ENCODE data around the gene MORN3. TPM values are rescaled to one million over a fixed set of nuclear protein-coding genes. Genes with fewer than 3 reads are reported as not detected.
"Not testable (repeated sequence)": the region's sequence is repeated elsewhere in the genome, so short reads cannot be mapped to it uniquely, and the experiment has no call there.

MORN3 gene
- polyA plus RNA-seq, 1 donor from 2014 or later, result 3.4 TPM

GRCh38 chr12:121663610-121663929, 5.9 kb downstream of the MORN3 start:
- Histone ChIP-seq H3K36me3 (ENCODE audit: insufficient read depth, low read length) (no peaks in the 10 kb centered on the region), H3K27ac (ENCODE audit: low read length) (no peak overlapping the region), H3K79me2 (replicated peaks; ENCODE audit: insufficient read depth, low read length) (no peaks in the 10 kb centered on the region), H3K9me2 (ENCODE audit: insufficient read depth, low read length) (no peaks in the 10 kb centered on the region), H3K4me2 (ENCODE audit: low read length) (no peak overlapping the region), H3K27me3 (ENCODE audit: insufficient read depth, low read depth, low read length) (no peaks in the 10 kb centered on the region), H4K20me1 (ENCODE audit: insufficient read depth) (no peaks in the 10 kb centered on the region), H3K4me3 (ENCODE audit: low read length) (no peak overlapping the region), H3K9ac (ENCODE audit: low read length) (no peak overlapping the region), H3K9me3 (ENCODE audit: low read length) (no peaks in the 10 kb centered on the region), H3F3A (ENCODE audit: insufficient read depth, low read length, poor library complexity, severe bottlenecking) (no peaks in the 10 kb centered on the region), H2AFZ (ENCODE audit: low read depth, low read length) (no peak overlapping the region)
- TF ChIP-seq TAF1 (IDR thresholded peaks at IDR 0.05; ENCODE audit: low read depth) (no peak), EP300 (conservative IDR thresholded peaks at IDR 0.05; ENCODE audit: poor library complexity, severe bottlenecking) (no peak), MXI1 (conservative IDR thresholded peaks at IDR 0.05; ENCODE audit: poor library complexity, severe bottlenecking) (no peak), RAD21 (conservative IDR thresholded peaks at IDR 0.05) (no peak), SMC3 (conservative IDR thresholded peaks at IDR 0.05; ENCODE audit: poor library complexity) (no peak), POLR2AphosphoS5 (IDR thresholded peaks at IDR 0.05) (no peak), EZH2 (IDR thresholded peaks at IDR 0.05; ENCODE audit: borderline replicate concordance, insufficient read depth, low read length, poor library complexity, severe bottlenecking) (no peak)
- TF ChIP-seq, protein P1, sequence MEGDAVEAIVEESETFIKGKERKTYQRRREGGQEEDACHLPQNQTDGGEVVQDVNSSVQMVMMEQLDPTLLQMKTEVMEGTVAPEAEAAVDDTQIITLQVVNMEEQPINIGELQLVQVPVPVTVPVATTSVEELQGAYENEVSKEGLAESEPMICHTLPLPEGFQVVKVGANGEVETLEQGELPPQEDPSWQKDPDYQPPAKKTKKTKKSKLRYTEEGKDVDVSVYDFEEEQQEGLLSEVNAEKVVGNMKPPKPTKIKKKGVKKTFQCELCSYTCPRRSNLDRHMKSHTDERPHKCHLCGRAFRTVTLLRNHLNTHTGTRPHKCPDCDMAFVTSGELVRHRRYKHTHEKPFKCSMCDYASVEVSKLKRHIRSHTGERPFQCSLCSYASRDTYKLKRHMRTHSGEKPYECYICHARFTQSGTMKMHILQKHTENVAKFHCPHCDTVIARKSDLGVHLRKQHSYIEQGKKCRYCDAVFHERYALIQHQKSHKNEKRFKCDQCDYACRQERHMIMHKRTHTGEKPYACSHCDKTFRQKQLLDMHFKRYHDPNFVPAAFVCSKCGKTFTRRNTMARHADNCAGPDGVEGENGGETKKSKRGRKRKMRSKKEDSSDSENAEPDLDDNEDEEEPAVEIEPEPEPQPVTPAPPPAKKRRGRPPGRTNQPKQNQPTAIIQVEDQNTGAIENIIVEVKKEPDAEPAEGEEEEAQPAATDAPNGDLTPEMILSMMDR (IDR thresholded peaks at IDR 0.05; ENCODE audit: poor library complexity, severe bottlenecking), result no peak
- TF ChIP-seq, protein P2, sequence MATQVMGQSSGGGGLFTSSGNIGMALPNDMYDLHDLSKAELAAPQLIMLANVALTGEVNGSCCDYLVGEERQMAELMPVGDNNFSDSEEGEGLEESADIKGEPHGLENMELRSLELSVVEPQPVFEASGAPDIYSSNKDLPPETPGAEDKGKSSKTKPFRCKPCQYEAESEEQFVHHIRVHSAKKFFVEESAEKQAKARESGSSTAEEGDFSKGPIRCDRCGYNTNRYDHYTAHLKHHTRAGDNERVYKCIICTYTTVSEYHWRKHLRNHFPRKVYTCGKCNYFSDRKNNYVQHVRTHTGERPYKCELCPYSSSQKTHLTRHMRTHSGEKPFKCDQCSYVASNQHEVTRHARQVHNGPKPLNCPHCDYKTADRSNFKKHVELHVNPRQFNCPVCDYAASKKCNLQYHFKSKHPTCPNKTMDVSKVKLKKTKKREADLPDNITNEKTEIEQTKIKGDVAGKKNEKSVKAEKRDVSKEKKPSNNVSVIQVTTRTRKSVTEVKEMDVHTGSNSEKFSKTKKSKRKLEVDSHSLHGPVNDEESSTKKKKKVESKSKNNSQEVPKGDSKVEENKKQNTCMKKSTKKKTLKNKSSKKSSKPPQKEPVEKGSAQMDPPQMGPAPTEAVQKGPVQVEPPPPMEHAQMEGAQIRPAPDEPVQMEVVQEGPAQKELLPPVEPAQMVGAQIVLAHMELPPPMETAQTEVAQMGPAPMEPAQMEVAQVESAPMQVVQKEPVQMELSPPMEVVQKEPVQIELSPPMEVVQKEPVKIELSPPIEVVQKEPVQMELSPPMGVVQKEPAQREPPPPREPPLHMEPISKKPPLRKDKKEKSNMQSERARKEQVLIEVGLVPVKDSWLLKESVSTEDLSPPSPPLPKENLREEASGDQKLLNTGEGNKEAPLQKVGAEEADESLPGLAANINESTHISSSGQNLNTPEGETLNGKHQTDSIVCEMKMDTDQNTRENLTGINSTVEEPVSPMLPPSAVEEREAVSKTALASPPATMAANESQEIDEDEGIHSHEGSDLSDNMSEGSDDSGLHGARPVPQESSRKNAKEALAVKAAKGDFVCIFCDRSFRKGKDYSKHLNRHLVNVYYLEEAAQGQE (IDR thresholded peaks at IDR 0.05; ENCODE audit: borderline replicate concordance), result no peak

DNA sequence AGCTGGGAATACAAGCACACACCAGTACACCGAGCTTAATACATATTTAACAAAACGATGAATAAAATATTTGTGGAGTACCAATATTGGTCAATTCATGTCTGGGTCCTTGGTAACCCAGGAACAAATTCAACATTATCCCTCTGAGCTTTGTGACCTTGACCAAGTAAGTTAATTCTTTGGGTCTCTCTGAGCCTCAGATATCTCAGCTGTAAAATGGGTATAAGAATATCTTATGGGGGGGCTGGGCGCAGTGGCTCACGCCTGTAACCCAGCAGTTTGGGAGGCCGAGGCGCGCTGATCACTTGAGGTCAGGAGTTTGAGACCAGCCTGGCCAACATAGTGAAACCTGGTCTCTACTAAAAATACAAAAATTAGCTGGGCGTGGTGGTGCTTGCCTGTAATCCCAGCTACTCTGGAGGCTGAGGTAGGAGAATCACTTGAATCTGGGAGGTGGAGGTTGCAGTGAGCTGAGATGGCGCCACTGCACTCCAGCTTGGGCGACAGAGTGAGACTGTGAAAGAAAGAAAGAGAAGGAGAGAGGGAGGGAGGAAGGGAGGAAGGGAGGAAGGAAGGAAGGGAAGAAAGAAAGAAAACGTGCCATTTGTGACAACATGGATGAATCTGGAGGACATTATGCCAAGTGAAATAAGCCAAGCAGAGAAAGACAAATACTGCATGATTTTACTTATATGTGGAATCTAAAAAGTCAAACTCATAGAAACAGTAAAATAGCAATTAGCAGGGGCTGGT, 7.9 kb downstream of the MORN3 start:
- H4K20me1 ChIP-seq (ENCODE audit: insufficient read depth); H3K79me2 ChIP-seq (replicated peaks; ENCODE audit: insufficient read depth, low read length); H3K27ac ChIP-seq (ENCODE audit: low read length); H3K27me3 ChIP-seq (ENCODE audit: insufficient read depth, low read depth, low read length); H3K9ac ChIP-seq (ENCODE audit: low read length); H3K4me2 ChIP-seq (ENCODE audit: low read length); H3K36me3 ChIP-seq (ENCODE audit: insufficient read depth, low read length); H3K9me3 ChIP-seq (ENCODE audit: low read length); H3F3A ChIP-seq (ENCODE audit: insufficient read depth, low read length, poor library complexity, severe bottlenecking); H3K4me3 ChIP-seq (ENCODE audit: low read length); H2AFZ ChIP-seq (ENCODE audit: low read depth, low read length); H3K9me2 ChIP-seq (ENCODE audit: insufficient read depth, low read length): not testable (repeated sequence)
